ENCODE results near the gene RASSF6.

GRCh38 chr4:73619346-73619745 is 890 bp downstream of the RASSF6 start:
- TF ChIP-seq SIN3A (conservative IDR thresholded peaks at IDR 0.05 in 1 of 2, IDR thresholded peaks at IDR 0.05 in 1 of 2; ENCODE audit: low read depth in 1 of 2, low read length in 2 of 2) (no peak), RAD21 (IDR thresholded peaks at IDR 0.05 in 1 of 2, conservative IDR thresholded peaks at IDR 0.05 in 1 of 2; ENCODE audit: low read depth in 2 of 2, low read length in 2 of 2) (no peak), CTCF (IDR thresholded peaks at IDR 0.05; ENCODE audit: control extremely low read depth in 1 of 3, insufficient read depth in 1 of 3, low read depth in 1 of 3, low read length in 3 of 3) (no peak)

Measured in H1 (cell line).